Activated CD4-positive, alpha-beta T cell treated with anti-CD3 and anti-CD28 coated beads, Interleukin-2, amount 10 ng/mL, durations not matched to agents 24 days and 14 days (primary cell): ENCODE data around the gene FBXO15. TPM values are rescaled to one million over a fixed set of nuclear protein-coding genes. Genes with fewer than 3 reads are reported as not detected.

Source experiments
- DNase-seq: peaks from one replicate; pipeline ENCODE4 v3.0.0; 2022
- H3K27ac Mint-ChIP-seq: one replicate; pipeline ENCODE4 v1.8.0; 2022; ENCODE audit warnings: mild to moderate bottlenecking, mixed read lengths
- H3K27me3 Mint-ChIP-seq: one replicate; pipeline ENCODE4 v1.8.0; 2022; ENCODE audit warnings: mixed read lengths
- H3K36me3 Mint-ChIP-seq: one replicate; pipeline ENCODE4 v1.8.0; 2022; ENCODE audit warnings: low read depth, mild to moderate bottlenecking, mixed read lengths
- H3K4me1 Mint-ChIP-seq: one replicate; pipeline ENCODE4 v1.8.0; 2021; ENCODE audit warnings: mixed read lengths
- H3K4me3 Mint-ChIP-seq: one replicate; pipeline ENCODE4 v1.8.0; 2022; ENCODE audit warnings: mild to moderate bottlenecking, moderate library complexity, mixed read lengths
- H3K9me3 Mint-ChIP-seq: one replicate; pipeline ENCODE4 v1.8.0; 2021; ENCODE audit warnings: mixed read lengths
- intact Hi-C: fragments of 100-400 bp; cut with micrococcal nuclease; formaldehyde crosslinking; loops from one replicate; pipeline ENCODE4 v1.15.1; 2023
- total RNA-seq: library from RNA; stranded (reverse); gene quantifications from 2 replicates; pipeline ENCODE4 v1.2.3, GENCODE V29; 2022

FBXO15 gene
- total RNA-seq, 1 donor from 2014 or later, result 1.3 TPM

- H3K4me3 Mint-ChIP-seq, result no peak overlapping the region
- H3K36me3 Mint-ChIP-seq, result no peaks in the 10 kb centered on the region
- no peaks in the 10 kb centered on the region for H3K9me3 Mint-ChIP-seq
- peaks cover 25% of the 10 kb centered on the region for H3K27me3 Mint-ChIP-seq
- DNase-seq, result no peak
- intact Hi-C loops, result no loop called here
- no peak overlapping the region for H3K27ac Mint-ChIP-seq
- peaks cover 5% of the 10 kb centered on the region for H3K4me1 Mint-ChIP-seq
These were observed 25.2 kb upstream of the FBXO15 start for GRCh38 chr18:74172697-74173433.

GRCh38 chr18:74171910-74172606, 24.4 kb upstream of the FBXO15 start:
- H3K4me1 Mint-ChIP-seq, result peaks cover 5% of the 10 kb centered on the region
- DNase-seq, result no peak
- no peak overlapping the region for H3K27ac Mint-ChIP-seq
- peak overlapping the region; percentile 60 for H3K4me3 Mint-ChIP-seq
- H3K9me3 Mint-ChIP-seq, result no peaks in the 10 kb centered on the region
- H3K36me3 Mint-ChIP-seq, result no peaks in the 10 kb centered on the region
- H3K27me3 Mint-ChIP-seq, result peaks cover 25% of the 10 kb centered on the region
- intact Hi-C loops, result no loop called here

- H3K36me3 Mint-ChIP-seq, result peaks cover 8% of the 10 kb centered on the region
- no peaks in the 10 kb centered on the region for H3K9me3 Mint-ChIP-seq
- intact Hi-C loops, result no loop called here
- no peak overlapping the region for H3K27ac Mint-ChIP-seq
- no peaks in the 10 kb centered on the region for H3K4me1 Mint-ChIP-seq
- DNase-seq, result no peak
- H3K27me3 Mint-ChIP-seq, result peaks cover 8% of the 10 kb centered on the region
- no peak overlapping the region for H3K4me3 Mint-ChIP-seq
These were observed 18.8 kb upstream of the FBXO15 start for GRCh38 chr18:74166386-74166785.

GRCh38 chr18:74163019-74163660, 15.5 kb upstream of the FBXO15 start:
- H3K9me3 Mint-ChIP-seq, result no peaks in the 10 kb centered on the region
- H3K4me3 Mint-ChIP-seq, result no peak overlapping the region
- H3K27ac Mint-ChIP-seq, result no peak overlapping the region
- H3K27me3 Mint-ChIP-seq, result no peaks in the 10 kb centered on the region
- H3K4me1 Mint-ChIP-seq, result no peaks in the 10 kb centered on the region
- peaks cover 28% of the 10 kb centered on the region for H3K36me3 Mint-ChIP-seq
- intact Hi-C loops, result no loop called here
- no peak for DNase-seq

GRCh38 chr18:74155276-74155675, 7.6 kb upstream of the FBXO15 start:
- Mint-ChIP-seq H3K27me3 (no peaks in the 10 kb centered on the region), H3K4me3 (no peak overlapping the region), H3K27ac (no peak overlapping the region), H3K9me3 (no peaks in the 10 kb centered on the region), H3K4me1 (peaks cover 26% of the 10 kb centered on the region), H3K36me3 (peaks cover 46% of the 10 kb centered on the region)
- no peak for DNase-seq
- intact Hi-C loops, result no loop called here

GRCh38 chr18:74154716-74155115, 7.1 kb upstream of the FBXO15 start:
- Mint-ChIP-seq H3K4me3 (no peak overlapping the region), H3K4me1 (peaks cover 30% of the 10 kb centered on the region), H3K36me3 (peaks cover 49% of the 10 kb centered on the region), H3K9me3 (no peaks in the 10 kb centered on the region), H3K27me3 (no peaks in the 10 kb centered on the region), H3K27ac (no peak overlapping the region)
- intact Hi-C loops, result no loop called here
- DNase-seq, result no peak

GRCh38 chr18:74153793-74154192, 6.2 kb upstream of the FBXO15 start:
- DNase-seq, result no peak
- Mint-ChIP-seq H3K27me3 (no peaks in the 10 kb centered on the region), H3K36me3 (peaks cover 45% of the 10 kb centered on the region), H3K4me1 (peaks cover 34% of the 10 kb centered on the region), H3K9me3 (no peaks in the 10 kb centered on the region), H3K4me3 (no peak overlapping the region), H3K27ac (no peak overlapping the region)
- intact Hi-C loops, result no loop called here

- DNase-seq, result no peak
- Mint-ChIP-seq H3K9me3 (no peaks in the 10 kb centered on the region), H3K36me3 (peaks cover 44% of the 10 kb centered on the region), H3K4me3 (no peak overlapping the region), H3K27ac (no peak overlapping the region), H3K27me3 (no peaks in the 10 kb centered on the region), H3K4me1 (peaks cover 35% of the 10 kb centered on the region)
- intact Hi-C loops, result no loop called here
These were observed 5.7 kb upstream of the FBXO15 start for GRCh38 chr18:74153377-74153776.

- Mint-ChIP-seq H3K27me3 (no peaks in the 10 kb centered on the region), H3K4me1 (peaks cover 38% of the 10 kb centered on the region), H3K4me3 (no peak overlapping the region), H3K9me3 (no peaks in the 10 kb centered on the region), H3K27ac (no peak overlapping the region), H3K36me3 (peaks cover 40% of the 10 kb centered on the region)
- intact Hi-C loops, result no loop called here
- no peak for DNase-seq
These were observed 5.2 kb upstream of the FBXO15 start for GRCh38 chr18:74152857-74153256.

GRCh38 chr18:74152270-74152669, 4.6 kb upstream of the FBXO15 start:
- peaks cover 41% of the 10 kb centered on the region for H3K36me3 Mint-ChIP-seq
- no peaks in the 10 kb centered on the region for H3K9me3 Mint-ChIP-seq
- H3K4me3 Mint-ChIP-seq, result no peak overlapping the region
- H3K27ac Mint-ChIP-seq, result peak overlapping the region; percentile 25
- peaks cover 2% of the 10 kb centered on the region for H3K27me3 Mint-ChIP-seq
- DNase-seq, result no peak
- peaks cover 43% of the 10 kb centered on the region for H3K4me1 Mint-ChIP-seq
- intact Hi-C loops, result no loop called here

GRCh38 chr18:74149878-74150277, 2.2 kb upstream of the FBXO15 start:
- Mint-ChIP-seq H3K27ac (peak overlapping the region; percentile 63), H3K9me3 (no peaks in the 10 kb centered on the region), H3K27me3 (peaks cover 2% of the 10 kb centered on the region), H3K36me3 (peaks cover 28% of the 10 kb centered on the region), H3K4me1 (peaks cover 52% of the 10 kb centered on the region), H3K4me3 (peak overlapping the region; percentile 98)
- intact Hi-C loops, result loop anchor here (2.0 to 10.0 kb wide), 4 partner anchors 67 to 1065 kb away; partner anchors contain the start of genes TSHZ1 and ZNF407
- no peak for DNase-seq

GRCh38 chr18:74148543-74149070, 973 bp upstream of the FBXO15 start:
- intact Hi-C loops, result loop anchor here (1.0 to 10.0 kb wide), 8 partner anchors 8 to 1066 kb away; partner anchors contain the start of genes TSHZ1 and ZNF407
- H3K9me3 Mint-ChIP-seq, result no peaks in the 10 kb centered on the region
- DNase-seq, result no peak
- H3K27me3 Mint-ChIP-seq, result peaks cover 5% of the 10 kb centered on the region
- H3K4me3 Mint-ChIP-seq, result peak overlapping the region; percentile 98
- H3K27ac Mint-ChIP-seq, result peak overlapping the region; percentile 97
- H3K4me1 Mint-ChIP-seq, result peaks cover 54% of the 10 kb centered on the region
- H3K36me3 Mint-ChIP-seq, result peaks cover 22% of the 10 kb centered on the region

GRCh38 chr18:74147491-74147778, 199 bp downstream of the FBXO15 start:
- no peaks in the 10 kb centered on the region for H3K9me3 Mint-ChIP-seq
- intact Hi-C loops, result loop anchor here (10.0 kb wide), 1 partner anchor 1067 kb away; the partner anchor contains the start of gene TSHZ1
- peaks cover 46% of the 10 kb centered on the region for H3K4me1 Mint-ChIP-seq
- peak overlapping the region; percentile 98 for H3K4me3 Mint-ChIP-seq
- no peak for DNase-seq
- H3K27me3 Mint-ChIP-seq, result peaks cover 5% of the 10 kb centered on the region
- H3K27ac Mint-ChIP-seq, result peak overlapping the region; percentile 97
- H3K36me3 Mint-ChIP-seq, result peaks cover 22% of the 10 kb centered on the region

- H3K4me1 Mint-ChIP-seq, result peaks cover 42% of the 10 kb centered on the region
- H3K9me3 Mint-ChIP-seq, result no peaks in the 10 kb centered on the region
- H3K36me3 Mint-ChIP-seq, result peaks cover 19% of the 10 kb centered on the region
- H3K4me3 Mint-ChIP-seq, result peak overlapping the region; percentile 98
- DNase-seq, result no peak
- peak overlapping the region; percentile 86 for H3K27ac Mint-ChIP-seq
- intact Hi-C loops, result loop anchor here (10.0 kb wide), 1 partner anchor 1068 kb away; the partner anchor contains the start of gene TSHZ1
- peaks cover 5% of the 10 kb centered on the region for H3K27me3 Mint-ChIP-seq
These were observed 878 bp downstream of the FBXO15 start for GRCh38 chr18:74146756-74147155.
